GM23338 (cell line): ENCODE measurements around the gene CFAP157. TPM values are rescaled to one million over a fixed set of nuclear protein-coding genes. Genes with fewer than 3 reads are reported as not detected.

Source experiments
- ATAC-seq: fragments of 200-7000 bp; cut with Tn5 transposase; 3 replicates; pipeline ENCODE4 v1.9.1; 2020
- DNase-seq: peaks from one replicate; pipeline ENCODE4 v3.0.0-alpha.2; 2015; ENCODE audit warnings: low spot score
- H2AFZ ChIP-seq: fragments of 200-600 bp; sonication (generic); 2 replicates; pipeline ENCODE4 v1.8.0; 2016; ENCODE audit warnings: antibody characterized with exemption, mild to moderate bottlenecking, moderate library complexity
- H3F3A ChIP-seq: fragments of 200-600 bp; sonication (generic); replicated peaks from 2 replicates; pipeline ENCODE4 v1.8.0; 2017; ENCODE audit warnings: antibody characterized with exemption, mixed run types, low read depth
- H3K27ac ChIP-seq: fragments of 200-600 bp; sonication (generic); 2 replicates; pipeline ENCODE4 v1.6.1; 2016; ENCODE audit warnings: low read depth
- H3K27me3 ChIP-seq: fragments of 200-600 bp; sonication (generic); 2 replicates; pipeline ENCODE4 v1.8.0; 2016; ENCODE audit warnings: mild to moderate bottlenecking, mixed run types, moderate library complexity; ENCODE audit not compliant: insufficient read depth
- H3K36me3 ChIP-seq: fragments of 200-600 bp; sonication (generic); 2 replicates; pipeline ENCODE4 v1.8.0; 2016; ENCODE audit warnings: mild to moderate bottlenecking; ENCODE audit not compliant: insufficient read depth
- H3K4me1 ChIP-seq: fragments of 200-600 bp; sonication (generic); 2 replicates; pipeline ENCODE4 v1.8.0; 2016; ENCODE audit warnings: mild to moderate bottlenecking, moderate library complexity; ENCODE audit not compliant: insufficient read depth
- H3K4me2 ChIP-seq: fragments of 200-600 bp; sonication (generic); 2 replicates; pipeline ENCODE4 v1.7.1; 2017; ENCODE audit warnings: mixed run types
- H3K4me3 ChIP-seq: fragments of 200-600 bp; sonication (generic); 2 replicates; pipeline ENCODE4 v1.6.1; 2016; ENCODE audit warnings: mixed run types
- H3K79me2 ChIP-seq: fragments of 200-600 bp; sonication (generic); replicated peaks from 2 replicates; pipeline ENCODE4 v1.8.0; 2017; ENCODE audit warnings: mild to moderate bottlenecking; ENCODE audit not compliant: insufficient read depth
- H3K9me2 ChIP-seq: fragments of 200-600 bp; sonication (generic); 2 replicates; pipeline ENCODE4 v1.8.0; 2017; ENCODE audit not compliant: insufficient read depth
- H4K20me1 ChIP-seq: fragments of 200-600 bp; sonication (generic); replicated peaks from 2 replicates; pipeline ENCODE4 v1.8.0; 2017; ENCODE audit warnings: mild to moderate bottlenecking; ENCODE audit not compliant: insufficient read depth
- H3K27ac Mint-ChIP-seq: 2 replicates; pipeline ENCODE4 v1.8.0; 2020; ENCODE audit warnings: inconsistent platforms, mild to moderate bottlenecking, moderate library complexity, mixed read lengths
- H3K27me3 Mint-ChIP-seq: 3 replicates; pipeline ENCODE4 v1.8.0; 2022; ENCODE audit warnings: low read depth, mild to moderate bottlenecking, moderate library complexity, mixed read lengths, inconsistent platforms; ENCODE audit not compliant: insufficient read depth, poor library complexity
- H3K36me3 Mint-ChIP-seq: 3 replicates; pipeline ENCODE4 v1.8.0; 2021; ENCODE audit warnings: low read depth, mild to moderate bottlenecking, inconsistent platforms, moderate library complexity, mixed read lengths
- H3K4me1 Mint-ChIP-seq: 3 replicates; pipeline ENCODE4 v1.8.0; 2020; ENCODE audit warnings: mild to moderate bottlenecking, inconsistent platforms, mixed read lengths
- H3K4me3 Mint-ChIP-seq: 3 replicates; pipeline ENCODE4 v1.8.0; 2021; ENCODE audit warnings: moderate library complexity, mild to moderate bottlenecking, inconsistent platforms, mixed read lengths
- H3K9me3 Mint-ChIP-seq: 3 replicates; pipeline ENCODE4 v1.8.0; 2020; ENCODE audit warnings: moderate library complexity, mild to moderate bottlenecking, inconsistent platforms, mixed read lengths
- CREB1 ChIP-seq: fragments of 250-450 bp; sonication (Bioruptor Pico); IDR thresholded peaks from 2 replicates; pipeline ENCODE4 v1.5.0; 2020; ENCODE audit warnings: low read depth, mild to moderate bottlenecking, moderate library complexity
- EZH2 ChIP-seq: fragments of 200-600 bp; sonication (generic); IDR thresholded peaks from one replicate; pipeline ENCODE4 v1.8.0; 2017; ENCODE audit warnings: antibody characterized with exemption, mild to moderate bottlenecking, low read depth; ENCODE audit not compliant: unreplicated experiment
- EZH2phosphoT487 ChIP-seq: fragments of 200-600 bp; sonication (generic); IDR thresholded peaks from one replicate; pipeline ENCODE4 v1.8.1; 2018; ENCODE audit warnings: antibody characterized with exemption; ENCODE audit not compliant: unreplicated experiment
- JUNB ChIP-seq: IDR thresholded peaks from one replicate; pipeline ENCODE4 v1.6.1; 2016; ENCODE audit warnings: antibody characterized with exemption; ENCODE audit not compliant: unreplicated experiment
- NANOG ChIP-seq: IDR thresholded peaks from 2 replicates; pipeline ENCODE4 v1.6.1; 2016; ENCODE audit warnings: antibody characterized with exemption, borderline replicate concordance
- POLR2AphosphoS5 ChIP-seq: IDR thresholded peaks from 2 replicates; pipeline ENCODE4 v1.6.1; 2016; ENCODE audit warnings: antibody characterized with exemption, low read depth
- STAT1 ChIP-seq: IDR thresholded peaks from one replicate; pipeline ENCODE4 v1.6.1; 2016; ENCODE audit warnings: antibody characterized with exemption; ENCODE audit not compliant: unreplicated experiment
- ZNF114 ChIP-seq: fragments of 250-450 bp; sonication (Bioruptor Pico); IDR thresholded peaks from 2 replicates; pipeline ENCODE4 v1.5.0; 2020; ENCODE audit warnings: mild to moderate bottlenecking, moderate library complexity
- polyA plus RNA-seq: library from polyadenylated mRNA; unstranded; fragments of >200 nt; fragmentation: Nextera tagmentation; extraction: Ambion mirVana; gene quantifications from 2 replicates; pipeline ENCODE4 v1.2.1, GENCODE V29; 2016
- total RNA-seq: library from RNA; depleted of rRNA; stranded (reverse); fragments of >200 nt; shearing (Covaris generic); gene quantifications from 2 replicates; pipeline ENCODE4 v1.2.3, GENCODE V29; 2014
- TF ChIP-seq, protein P1 (sequence below): fragments of 250-450 bp; sonication (Bioruptor Pico); IDR thresholded peaks from 2 replicates; pipeline ENCODE4 v1.5.0; 2020; ENCODE audit warnings: mild to moderate bottlenecking, moderate library complexity
- TF ChIP-seq, protein P2 (sequence below): IDR thresholded peaks from one replicate; pipeline ENCODE4 v1.6.1; 2018; ENCODE audit warnings: antibody characterized with exemption; ENCODE audit not compliant: unreplicated experiment

Gene CFAP157
- total and polyA plus RNA-seq, 2 experiments from 2014 or later = 0.17 to 0.55 TPM

DNA sequence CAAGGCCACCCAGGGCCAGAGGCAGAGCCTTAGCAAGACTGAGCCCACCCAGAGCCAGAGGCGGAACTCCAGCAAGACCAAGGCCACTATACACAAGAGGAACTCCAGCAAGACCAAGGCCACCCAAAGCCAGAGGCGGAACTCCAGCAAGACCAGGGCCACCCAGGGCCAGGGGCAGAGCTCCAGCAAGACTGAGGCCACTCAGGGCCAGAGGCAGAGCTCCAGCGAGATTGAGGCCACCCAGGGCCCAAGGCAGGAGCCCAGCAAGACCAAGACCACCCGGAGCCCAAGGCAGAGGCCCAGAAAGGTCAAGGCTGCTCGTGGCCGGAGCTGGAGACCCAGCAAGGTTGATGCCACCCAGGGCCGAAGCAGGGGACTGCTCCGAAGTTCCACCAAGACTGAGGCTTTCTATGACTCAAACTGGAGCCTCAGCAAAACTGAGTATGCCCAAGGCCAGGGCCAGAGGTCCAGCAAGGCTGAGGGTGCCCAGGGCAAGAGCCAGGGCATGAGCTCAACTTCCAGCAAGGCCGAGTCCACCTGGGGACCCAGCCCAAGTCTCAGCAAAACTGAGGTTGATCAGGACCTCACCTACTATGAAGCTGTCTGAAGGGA lies 24.1 kb downstream of the CFAP157 start:
- no peak for TF ChIP-seq EZH2
- TF ChIP-seq, protein P1, sequence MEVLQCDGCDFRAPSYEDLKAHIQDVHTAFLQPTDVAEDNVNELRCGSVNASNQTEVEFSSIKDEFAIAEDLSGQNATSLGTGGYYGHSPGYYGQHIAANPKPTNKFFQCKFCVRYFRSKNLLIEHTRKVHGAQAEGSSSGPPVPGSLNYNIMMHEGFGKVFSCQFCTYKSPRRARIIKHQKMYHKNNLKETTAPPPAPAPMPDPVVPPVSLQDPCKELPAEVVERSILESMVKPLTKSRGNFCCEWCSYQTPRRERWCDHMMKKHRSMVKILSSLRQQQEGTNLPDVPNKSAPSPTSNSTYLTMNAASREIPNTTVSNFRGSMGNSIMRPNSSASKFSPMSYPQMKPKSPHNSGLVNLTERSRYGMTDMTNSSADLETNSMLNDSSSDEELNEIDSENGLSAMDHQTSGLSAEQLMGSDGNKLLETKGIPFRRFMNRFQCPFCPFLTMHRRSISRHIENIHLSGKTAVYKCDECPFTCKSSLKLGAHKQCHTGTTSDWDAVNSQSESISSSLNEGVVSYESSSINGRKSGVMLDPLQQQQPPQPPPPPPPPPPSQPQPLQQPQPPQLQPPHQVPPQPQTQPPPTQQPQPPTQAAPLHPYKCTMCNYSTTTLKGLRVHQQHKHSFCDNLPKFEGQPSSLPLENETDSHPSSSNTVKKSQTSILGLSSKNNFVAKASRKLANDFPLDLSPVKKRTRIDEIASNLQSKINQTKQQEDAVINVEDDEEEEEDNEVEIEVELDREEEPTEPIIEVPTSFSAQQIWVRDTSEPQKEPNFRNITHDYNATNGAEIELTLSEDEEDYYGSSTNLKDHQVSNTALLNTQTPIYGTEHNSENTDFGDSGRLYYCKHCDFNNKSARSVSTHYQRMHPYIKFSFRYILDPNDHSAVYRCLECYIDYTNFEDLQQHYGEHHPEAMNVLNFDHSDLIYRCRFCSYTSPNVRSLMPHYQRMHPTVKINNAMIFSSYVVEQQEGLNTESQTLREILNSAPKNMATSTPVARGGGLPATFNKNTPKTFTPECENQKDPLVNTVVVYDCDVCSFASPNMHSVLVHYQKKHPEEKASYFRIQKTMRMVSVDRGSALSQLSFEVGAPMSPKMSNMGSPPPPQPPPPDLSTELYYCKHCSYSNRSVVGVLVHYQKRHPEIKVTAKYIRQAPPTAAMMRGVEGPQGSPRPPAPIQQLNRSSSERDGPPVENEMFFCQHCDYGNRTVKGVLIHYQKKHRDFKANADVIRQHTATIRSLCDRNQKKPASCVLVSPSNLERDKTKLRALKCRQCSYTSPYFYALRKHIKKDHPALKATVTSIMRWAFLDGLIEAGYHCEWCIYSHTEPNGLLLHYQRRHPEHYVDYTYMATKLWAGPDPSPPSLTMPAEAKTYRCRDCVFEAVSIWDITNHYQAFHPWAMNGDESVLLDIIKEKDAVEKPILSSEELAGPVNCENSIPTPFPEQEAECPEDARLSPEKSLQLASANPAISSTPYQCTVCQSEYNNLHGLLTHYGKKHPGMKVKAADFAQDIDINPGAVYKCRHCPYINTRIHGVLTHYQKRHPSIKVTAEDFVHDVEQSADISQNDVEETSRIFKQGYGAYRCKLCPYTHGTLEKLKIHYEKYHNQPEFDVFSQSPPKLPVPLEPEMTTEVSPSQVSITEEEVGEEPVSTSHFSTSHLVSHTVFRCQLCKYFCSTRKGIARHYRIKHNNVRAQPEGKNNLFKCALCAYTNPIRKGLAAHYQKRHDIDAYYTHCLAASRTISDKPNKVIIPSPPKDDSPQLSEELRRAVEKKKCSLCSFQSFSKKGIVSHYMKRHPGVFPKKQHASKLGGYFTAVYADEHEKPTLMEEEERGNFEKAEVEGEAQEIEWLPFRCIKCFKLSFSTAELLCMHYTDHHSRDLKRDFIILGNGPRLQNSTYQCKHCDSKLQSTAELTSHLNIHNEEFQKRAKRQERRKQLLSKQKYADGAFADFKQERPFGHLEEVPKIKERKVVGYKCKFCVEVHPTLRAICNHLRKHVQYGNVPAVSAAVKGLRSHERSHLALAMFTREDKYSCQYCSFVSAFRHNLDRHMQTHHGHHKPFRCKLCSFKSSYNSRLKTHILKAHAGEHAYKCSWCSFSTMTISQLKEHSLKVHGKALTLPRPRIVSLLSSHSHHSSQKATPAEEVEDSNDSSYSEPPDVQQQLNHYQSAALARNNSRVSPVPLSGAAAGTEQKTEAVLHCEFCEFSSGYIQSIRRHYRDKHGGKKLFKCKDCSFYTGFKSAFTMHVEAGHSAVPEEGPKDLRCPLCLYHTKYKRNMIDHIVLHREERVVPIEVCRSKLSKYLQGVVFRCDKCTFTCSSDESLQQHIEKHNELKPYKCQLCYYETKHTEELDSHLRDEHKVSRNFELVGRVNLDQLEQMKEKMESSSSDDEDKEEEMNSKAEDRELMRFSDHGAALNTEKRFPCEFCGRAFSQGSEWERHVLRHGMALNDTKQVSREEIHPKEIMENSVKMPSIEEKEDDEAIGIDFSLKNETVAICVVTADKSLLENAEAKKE = no peak
- no peak for TF ChIP-seq POLR2AphosphoS5
- TF ChIP-seq, protein P2, sequence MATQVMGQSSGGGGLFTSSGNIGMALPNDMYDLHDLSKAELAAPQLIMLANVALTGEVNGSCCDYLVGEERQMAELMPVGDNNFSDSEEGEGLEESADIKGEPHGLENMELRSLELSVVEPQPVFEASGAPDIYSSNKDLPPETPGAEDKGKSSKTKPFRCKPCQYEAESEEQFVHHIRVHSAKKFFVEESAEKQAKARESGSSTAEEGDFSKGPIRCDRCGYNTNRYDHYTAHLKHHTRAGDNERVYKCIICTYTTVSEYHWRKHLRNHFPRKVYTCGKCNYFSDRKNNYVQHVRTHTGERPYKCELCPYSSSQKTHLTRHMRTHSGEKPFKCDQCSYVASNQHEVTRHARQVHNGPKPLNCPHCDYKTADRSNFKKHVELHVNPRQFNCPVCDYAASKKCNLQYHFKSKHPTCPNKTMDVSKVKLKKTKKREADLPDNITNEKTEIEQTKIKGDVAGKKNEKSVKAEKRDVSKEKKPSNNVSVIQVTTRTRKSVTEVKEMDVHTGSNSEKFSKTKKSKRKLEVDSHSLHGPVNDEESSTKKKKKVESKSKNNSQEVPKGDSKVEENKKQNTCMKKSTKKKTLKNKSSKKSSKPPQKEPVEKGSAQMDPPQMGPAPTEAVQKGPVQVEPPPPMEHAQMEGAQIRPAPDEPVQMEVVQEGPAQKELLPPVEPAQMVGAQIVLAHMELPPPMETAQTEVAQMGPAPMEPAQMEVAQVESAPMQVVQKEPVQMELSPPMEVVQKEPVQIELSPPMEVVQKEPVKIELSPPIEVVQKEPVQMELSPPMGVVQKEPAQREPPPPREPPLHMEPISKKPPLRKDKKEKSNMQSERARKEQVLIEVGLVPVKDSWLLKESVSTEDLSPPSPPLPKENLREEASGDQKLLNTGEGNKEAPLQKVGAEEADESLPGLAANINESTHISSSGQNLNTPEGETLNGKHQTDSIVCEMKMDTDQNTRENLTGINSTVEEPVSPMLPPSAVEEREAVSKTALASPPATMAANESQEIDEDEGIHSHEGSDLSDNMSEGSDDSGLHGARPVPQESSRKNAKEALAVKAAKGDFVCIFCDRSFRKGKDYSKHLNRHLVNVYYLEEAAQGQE = no peak
- TF ChIP-seq CREB1 = no peak
- no peak for TF ChIP-seq EZH2phosphoT487
- TF ChIP-seq ZNF114 = no peak
- no peak for TF ChIP-seq NANOG
- TF ChIP-seq STAT1 = no peak
- TF ChIP-seq JUNB = no peak
- no peaks in the 10 kb centered on the region for H3K36me3 ChIP-seq
- peaks cover 9% of the 10 kb centered on the region; the same call in 1 of the 2 replicates for H3K4me1 ChIP-seq
- H3F3A ChIP-seq = no peaks in the 10 kb centered on the region
- Mint-ChIP-seq H3K9me3 (no peaks in the 10 kb centered on the region; the same call in 2 of the 3 replicates), H3K27ac (0 out of 2 replicates have a peak overlapping the region, but pooled peaks have one; percentile 78), H3K27me3 (peaks cover 10% of the 10 kb centered on the region), H3K4me1 (peaks cover 11% of the 10 kb centered on the region), H3K36me3 (no peaks in the 10 kb centered on the region), H3K4me3 (no peak overlapping the region)
- no peak for ATAC-seq
- H3K27ac ChIP-seq = no peak overlapping the region
- H4K20me1 ChIP-seq = no peaks in the 10 kb centered on the region
- H3K4me3 ChIP-seq = no peak overlapping the region
- H2AFZ ChIP-seq = no peak overlapping the region
- no peak overlapping the region for H3K4me2 ChIP-seq
- no peaks in the 10 kb centered on the region for H3K27me3 ChIP-seq
- H3K79me2 ChIP-seq = no peaks in the 10 kb centered on the region
- no peak for DNase-seq
- H3K9me2 ChIP-seq = no peaks in the 10 kb centered on the region
